Smooth muscle cell (in vitro differentiated cells): ENCODE data around the gene WFIKKN1. TPM values are rescaled to one million over a fixed set of nuclear protein-coding genes. Genes with fewer than 3 reads are reported as not detected.

Source experiments
- DNase-seq: peaks from one replicate; lab custom pipeline; 2025; ENCODE audit not compliant: unreplicated experiment; lab: John Stamatoyannopoulos, UW
- H2AFZ ChIP-seq: fragments of 200-600 bp; sonication (generic); 2 replicates; pipeline ENCODE4 v1.6.0; 2016; ENCODE audit warnings: antibody characterized with exemption, low read depth, mild to moderate bottlenecking
- H3F3A ChIP-seq: fragments of 200-600 bp; sonication (generic); 2 replicates; pipeline ENCODE4 v1.6.0; 2017; ENCODE audit warnings: antibody characterized with exemption, low read depth
- H3K27ac ChIP-seq: fragments of 200-600 bp; sonication (generic); 2 replicates; pipeline ENCODE4 v1.5.1; 2016; ENCODE audit warnings: low read depth, mild to moderate bottlenecking
- H3K27me3 ChIP-seq: fragments of 200-600 bp; sonication (generic); 2 replicates; pipeline ENCODE4 v1.6.1; 2016; ENCODE audit warnings: low read depth, mild to moderate bottlenecking
- H3K36me3 ChIP-seq: fragments of 200-600 bp; sonication (generic); 2 replicates; pipeline ENCODE4 v1.5.1; 2016; ENCODE audit warnings: low read depth
- H3K4me1 ChIP-seq: fragments of 200-600 bp; sonication (generic); 2 replicates; pipeline ENCODE4 v1.5.1; 2016; ENCODE audit warnings: low read depth
- H3K4me2 ChIP-seq: fragments of 200-600 bp; sonication (generic); 2 replicates; pipeline ENCODE4 v1.6.0; 2016; ENCODE audit warnings: mild to moderate bottlenecking
- H3K4me3 ChIP-seq: fragments of 200-600 bp; sonication (generic); 2 replicates; pipeline ENCODE4 v1.5.1; 2016; ENCODE audit warnings: mild to moderate bottlenecking
- H3K79me2 ChIP-seq: fragments of 200-600 bp; sonication (generic); 2 replicates; pipeline ENCODE4 v1.6.0; 2016; ENCODE audit warnings: low read depth, mild to moderate bottlenecking
- H3K9ac ChIP-seq: fragments of 200-600 bp; sonication (generic); 2 replicates; pipeline ENCODE4 v1.6.0; 2016; ENCODE audit warnings: low read depth
- H3K9me3 ChIP-seq: fragments of 200-600 bp; sonication (generic); replicated peaks from 2 replicates; pipeline ENCODE4 v1.5.1; 2016; ENCODE audit warnings: low read depth
- H4K20me1 ChIP-seq: fragments of 200-600 bp; sonication (generic); 2 replicates; pipeline ENCODE4 v1.6.0; 2016; ENCODE audit warnings: low read depth
- WGBS: methylation state at CpG from one replicate; pipeline ENCODE4 v1.1.7; 2016; ENCODE audit warnings: low lambda C conversion rate; 5-methylcytosine and 5-hydroxymethylcytosine counted together
- polyA plus RNA-seq: library from polyadenylated mRNA; unstranded; fragments of >200 nt; fragmentation: Nextera tagmentation; extraction: Ambion mirVana; gene quantifications from 2 replicates; pipeline ENCODE4 v1.2.1, GENCODE V29; 2016
- total RNA-seq: library from RNA; depleted of rRNA; stranded (reverse); fragments of >200 nt; gene quantifications from 2 replicates; pipeline ENCODE4 v1.2.3, GENCODE V29; 2014
- TF ChIP-seq, protein P1 (sequence below): fragments of 200-600 bp; sonication (generic); IDR thresholded peaks from 2 replicates; pipeline ENCODE4 v1.5.1; 2017; ENCODE audit warnings: borderline replicate concordance, mild to moderate bottlenecking, antibody characterized with exemption; ENCODE audit not compliant: insufficient read depth, poor library complexity, severe bottlenecking

Gene WFIKKN1
- total and polyA plus RNA-seq, 2 experiments from 2014 or later = 0.77 TPM; not detected in 1

GRCh38 chr16:583470-583814, 47.3 kb upstream of the WFIKKN1 start:
- Histone ChIP-seq H4K20me1 (no peaks in the 10 kb centered on the region), H3F3A (no peaks in the 10 kb centered on the region), H3K9ac (no peak overlapping the region), H3K4me1 (peaks cover 3% of the 10 kb centered on the region), H3K4me2 (no peak overlapping the region), H3K27ac (no peak overlapping the region), H2AFZ (no peak overlapping the region), H3K9me3 (no peaks in the 10 kb centered on the region), H3K79me2 (no peaks in the 10 kb centered on the region), H3K36me3 (no peaks in the 10 kb centered on the region), H3K4me3 (no peak overlapping the region), H3K27me3 (no peaks in the 10 kb centered on the region)
- no peak for DNase-seq
- TF ChIP-seq, protein P1, sequence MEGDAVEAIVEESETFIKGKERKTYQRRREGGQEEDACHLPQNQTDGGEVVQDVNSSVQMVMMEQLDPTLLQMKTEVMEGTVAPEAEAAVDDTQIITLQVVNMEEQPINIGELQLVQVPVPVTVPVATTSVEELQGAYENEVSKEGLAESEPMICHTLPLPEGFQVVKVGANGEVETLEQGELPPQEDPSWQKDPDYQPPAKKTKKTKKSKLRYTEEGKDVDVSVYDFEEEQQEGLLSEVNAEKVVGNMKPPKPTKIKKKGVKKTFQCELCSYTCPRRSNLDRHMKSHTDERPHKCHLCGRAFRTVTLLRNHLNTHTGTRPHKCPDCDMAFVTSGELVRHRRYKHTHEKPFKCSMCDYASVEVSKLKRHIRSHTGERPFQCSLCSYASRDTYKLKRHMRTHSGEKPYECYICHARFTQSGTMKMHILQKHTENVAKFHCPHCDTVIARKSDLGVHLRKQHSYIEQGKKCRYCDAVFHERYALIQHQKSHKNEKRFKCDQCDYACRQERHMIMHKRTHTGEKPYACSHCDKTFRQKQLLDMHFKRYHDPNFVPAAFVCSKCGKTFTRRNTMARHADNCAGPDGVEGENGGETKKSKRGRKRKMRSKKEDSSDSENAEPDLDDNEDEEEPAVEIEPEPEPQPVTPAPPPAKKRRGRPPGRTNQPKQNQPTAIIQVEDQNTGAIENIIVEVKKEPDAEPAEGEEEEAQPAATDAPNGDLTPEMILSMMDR = no peak
- WGBS = 60% methylated on average over 16 of the region's 16 CpGs

DNA sequence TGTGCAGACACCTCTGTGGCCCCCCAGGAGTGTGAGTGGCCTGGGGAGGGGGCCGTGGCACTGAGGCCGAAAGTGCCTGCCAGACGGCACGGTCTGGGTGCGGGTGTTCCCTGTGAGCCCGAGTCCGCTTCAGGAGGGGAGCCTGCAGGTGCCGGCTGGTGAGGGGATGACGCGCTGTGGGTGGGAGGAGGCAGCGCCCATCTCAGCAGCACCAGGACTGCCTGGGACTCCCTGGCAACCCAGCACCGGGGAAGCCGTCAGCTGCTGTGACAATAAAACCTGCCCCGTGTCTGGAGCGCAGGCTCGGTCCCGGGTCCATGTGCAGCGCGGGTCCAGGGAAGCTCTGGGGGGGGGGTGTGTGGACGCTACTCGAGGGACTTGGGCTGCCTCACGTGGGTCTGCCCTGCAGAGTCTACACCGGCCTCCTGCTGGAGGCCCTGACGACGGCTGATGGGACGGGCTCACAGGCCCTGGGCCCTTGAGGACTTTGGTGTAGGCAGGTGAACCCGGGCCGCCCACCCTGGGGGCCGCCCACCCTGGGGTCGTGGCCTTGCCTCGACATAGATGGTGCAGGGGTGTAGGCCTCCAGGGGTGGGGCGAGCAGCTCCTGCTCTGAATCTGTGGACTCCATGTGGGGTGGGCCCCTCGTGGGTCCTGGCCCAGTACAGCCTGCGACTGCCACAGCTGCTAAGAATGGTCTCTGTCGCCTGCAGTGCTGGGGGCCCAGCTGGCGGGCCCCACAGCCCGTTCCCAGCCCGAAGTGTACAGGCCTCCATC, 46.8 kb upstream of the WFIKKN1 start:
- H3K79me2 ChIP-seq = no peaks in the 10 kb centered on the region
- DNase-seq = no peak
- no peaks in the 10 kb centered on the region for H4K20me1 ChIP-seq
- H3K4me3 ChIP-seq = no peak overlapping the region
- H3K4me1 ChIP-seq = peaks cover 3% of the 10 kb centered on the region
- H3K9me3 ChIP-seq = no peaks in the 10 kb centered on the region
- H3K27me3 ChIP-seq = no peaks in the 10 kb centered on the region
- no peak overlapping the region for H2AFZ ChIP-seq
- H3K36me3 ChIP-seq = no peaks in the 10 kb centered on the region
- TF ChIP-seq, protein P1 = no peak
- no peak overlapping the region for H3K27ac ChIP-seq
- H3F3A ChIP-seq = no peaks in the 10 kb centered on the region
- no peak overlapping the region for H3K4me2 ChIP-seq
- no peak overlapping the region for H3K9ac ChIP-seq
- 68% methylated on average over 21 of the region's 38 CpGs for WGBS

- Histone ChIP-seq H3K9me3 (no peaks in the 10 kb centered on the region), H3K27me3 (no peaks in the 10 kb centered on the region), H3K9ac (no peak overlapping the region), H3K36me3 (no peaks in the 10 kb centered on the region), H3F3A (no peaks in the 10 kb centered on the region), H2AFZ (no peak overlapping the region), H4K20me1 (peaks cover under 1% of the 10 kb centered on the region), H3K4me3 (no peak overlapping the region), H3K27ac (no peak overlapping the region), H3K4me1 (peaks cover 3% of the 10 kb centered on the region), H3K4me2 (no peak overlapping the region), H3K79me2 (peaks cover 2% of the 10 kb centered on the region)
- TF ChIP-seq, protein P1 = no peak
- WGBS = 52% methylated on average over 10 of the region's 10 CpGs
- no peak for DNase-seq
Measured at GRCh38 chr16:585351-585750, 45.4 kb upstream of the WFIKKN1 start.
